GM21360 (cell line): ENCODE measurements around the gene MYO3B.
"Not testable (repeated sequence)": the region's sequence is repeated elsewhere in the genome, so short reads cannot be mapped to it uniquely, and the experiment has no call there.

Experiments
- ATAC-seq: cut with Tn5 transposase; IDR thresholded peaks from one replicate; pipeline ENCODE4 v1.9.1; 2021; ENCODE audit warnings: mild to moderate bottlenecking, moderate library complexity; ENCODE audit not compliant: unreplicated experiment

MYO3B gene

DNA sequence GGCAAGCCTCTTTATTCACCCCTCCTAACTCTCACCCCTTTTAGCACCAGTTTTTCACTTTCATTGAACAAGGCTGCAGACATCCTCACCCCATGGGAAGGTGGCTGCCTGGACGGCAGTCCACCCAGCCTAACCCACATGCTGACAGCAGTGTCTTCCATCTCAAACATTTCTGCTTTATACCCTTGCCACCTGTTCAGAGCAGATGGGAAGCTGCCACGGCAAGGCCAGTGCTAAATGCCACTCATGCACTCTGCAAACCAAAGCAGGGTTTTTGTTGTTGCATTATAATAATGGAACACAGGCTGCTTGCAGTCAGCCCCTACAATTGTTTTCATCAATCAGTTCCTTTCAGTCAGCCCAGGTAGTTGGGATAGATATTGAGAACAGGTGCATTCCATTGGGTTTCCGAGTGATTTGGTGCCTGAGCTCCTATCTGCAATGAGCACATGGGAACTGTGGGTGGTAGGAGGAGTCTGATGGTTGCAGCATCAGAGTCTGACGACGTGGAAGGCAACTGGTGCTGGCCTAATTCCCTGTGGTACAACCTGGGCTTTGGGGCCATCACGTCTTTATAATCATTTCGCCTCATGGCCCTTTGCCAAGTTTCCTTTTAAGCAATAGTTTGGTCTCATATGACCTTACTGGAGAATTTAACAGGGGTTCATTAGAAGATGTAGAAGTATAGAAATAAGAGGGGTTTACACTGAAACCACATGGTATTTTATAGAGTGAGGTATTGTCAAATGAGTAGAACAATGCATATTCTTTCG is 284.7 kb downstream of the MYO3B start:
- no peak for ATAC-seq

DNA sequence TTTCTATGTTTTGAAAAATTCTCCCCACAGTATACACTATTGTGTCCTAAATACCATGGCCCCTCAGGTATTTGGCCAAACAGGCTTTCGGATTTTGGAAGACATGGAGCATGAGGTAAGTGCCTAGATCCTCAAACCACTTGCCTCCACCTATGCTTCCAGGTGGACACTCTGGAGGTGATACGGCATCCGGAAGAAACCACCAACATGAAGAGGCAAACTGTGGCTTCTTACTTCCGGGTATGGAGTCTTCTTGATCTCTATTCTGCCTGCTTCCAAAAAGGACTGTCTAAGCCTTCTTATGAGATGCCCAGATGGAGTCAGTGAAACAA is 285.2 kb downstream of the MYO3B start:
- ATAC-seq, result no peak

- ATAC-seq, result no peak
Observed at GRCh38 chr2:170464268-170464667, 286.3 kb downstream of the MYO3B start.

DNA sequence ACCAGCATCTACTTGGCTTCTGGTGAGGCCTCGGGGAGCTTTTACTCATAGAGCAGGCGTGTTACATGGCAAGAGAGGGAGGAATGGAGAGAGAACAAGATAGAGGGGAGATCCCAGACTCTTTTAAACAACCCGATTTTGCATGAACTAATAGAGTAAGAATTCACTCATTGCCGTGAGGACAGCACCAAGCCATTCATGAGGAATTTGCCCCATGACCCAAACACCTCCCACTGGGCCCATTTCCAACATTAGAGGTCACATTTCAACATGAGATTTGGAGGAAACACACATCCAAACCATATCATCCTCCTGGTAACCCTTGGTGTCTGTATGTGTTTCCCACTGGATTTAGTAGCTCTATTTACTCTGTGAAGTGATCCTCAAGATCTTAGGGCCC is 287.3 kb downstream of the MYO3B start:
- ATAC-seq, result no peak

GRCh38 chr2:170466632-170467031 is 288.7 kb downstream of the MYO3B start:
- no peak for ATAC-seq

DNA sequence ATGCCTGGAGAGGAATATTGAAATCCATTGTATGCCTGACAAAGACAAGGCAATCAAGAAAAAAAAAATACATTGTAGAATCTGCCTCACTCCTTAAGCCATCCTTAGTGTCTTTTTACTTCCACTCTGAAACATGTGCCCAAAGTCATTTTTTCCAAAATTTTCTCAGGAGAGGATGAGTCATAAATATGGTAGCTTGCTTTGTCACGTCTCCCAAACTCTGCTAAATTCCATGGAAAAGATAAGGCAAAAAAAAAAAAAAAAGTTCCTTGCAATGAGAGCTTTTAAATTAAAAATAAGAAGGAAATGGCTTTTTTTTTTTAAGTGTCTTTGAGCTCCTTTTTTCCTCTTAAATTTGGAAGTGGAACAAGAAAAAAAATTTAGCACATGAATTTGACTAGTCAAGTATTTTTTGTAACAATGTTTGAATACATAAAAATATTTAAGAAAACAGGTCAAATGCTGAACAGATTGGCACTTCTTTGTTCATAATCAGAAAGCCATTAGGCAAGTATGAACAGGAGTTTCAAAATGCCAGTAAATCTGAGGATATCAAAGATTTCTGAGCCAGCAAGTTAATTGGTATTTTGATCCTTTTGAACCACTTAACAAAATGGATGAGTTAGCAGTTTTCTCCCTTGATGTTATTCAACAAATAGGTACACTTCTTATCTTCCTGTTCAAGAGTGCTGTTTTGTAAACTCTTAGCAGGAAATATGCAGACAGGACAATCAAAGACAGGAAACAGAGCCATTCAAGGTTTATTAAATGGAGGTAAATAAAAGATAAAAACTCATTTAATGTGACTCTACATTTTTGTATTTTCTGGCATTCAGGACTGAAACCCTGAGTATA is 289.8 kb downstream of the MYO3B start:
- no peak for ATAC-seq

GRCh38 chr2:170468557-170468956 is 290.6 kb downstream of the MYO3B start:
- ATAC-seq, result no peak

GRCh38 chr2:170472498-170472897 is 294.6 kb downstream of the MYO3B start:
- not testable (repeated sequence) for ATAC-seq

- no peak for ATAC-seq
Observed at GRCh38 chr2:170475878-170476277, 297.9 kb downstream of the MYO3B start.

GRCh38 chr2:170477630-170478029 is 299.7 kb downstream of the MYO3B start:
- ATAC-seq, result no peak

DNA sequence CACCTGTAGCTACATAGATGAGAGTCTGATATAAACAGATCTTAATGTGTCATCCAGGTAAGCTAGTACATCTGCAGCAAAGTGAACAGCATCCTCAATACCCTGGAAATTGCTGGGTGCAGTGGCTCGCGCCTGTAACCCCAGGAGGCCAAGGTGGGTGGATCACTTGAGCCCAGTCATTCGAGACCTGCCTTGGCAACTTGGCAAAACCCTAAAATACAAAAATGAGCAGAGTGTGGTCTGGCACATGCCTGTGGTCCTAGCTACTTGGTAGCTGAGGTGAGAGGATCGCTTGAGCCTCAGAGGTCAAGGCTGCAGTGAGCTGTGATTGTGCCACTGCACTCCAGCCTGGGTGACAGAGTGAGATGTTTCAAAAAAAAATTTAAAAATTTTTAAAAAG is 303.3 kb downstream of the MYO3B start:
- ATAC-seq, result no peak

DNA sequence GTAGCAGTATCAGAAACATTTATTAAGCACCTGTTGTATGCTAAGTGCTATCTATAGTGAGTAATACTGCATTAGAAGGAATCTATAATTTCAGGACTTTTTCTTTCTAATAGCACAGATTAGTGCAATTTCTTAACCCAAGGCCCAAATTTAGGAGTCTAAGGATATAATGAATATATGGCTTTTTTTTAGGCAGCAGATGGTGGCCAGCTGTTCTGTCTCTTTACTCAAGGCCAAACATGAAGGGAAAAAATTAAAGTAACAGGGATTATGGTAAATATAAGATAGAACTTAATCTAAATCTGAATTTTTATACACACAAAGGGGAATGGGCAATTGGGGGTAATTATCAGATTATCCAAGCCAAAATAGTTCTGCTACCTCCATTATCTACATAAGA is 306.6 kb downstream of the MYO3B start:
- no peak for ATAC-seq

- no peak for ATAC-seq
Observed at GRCh38 chr2:170485254-170486026, 307.5 kb downstream of the MYO3B start.

- no peak for ATAC-seq
Observed at GRCh38 chr2:170486730-170487129, 308.8 kb downstream of the MYO3B start.

DNA sequence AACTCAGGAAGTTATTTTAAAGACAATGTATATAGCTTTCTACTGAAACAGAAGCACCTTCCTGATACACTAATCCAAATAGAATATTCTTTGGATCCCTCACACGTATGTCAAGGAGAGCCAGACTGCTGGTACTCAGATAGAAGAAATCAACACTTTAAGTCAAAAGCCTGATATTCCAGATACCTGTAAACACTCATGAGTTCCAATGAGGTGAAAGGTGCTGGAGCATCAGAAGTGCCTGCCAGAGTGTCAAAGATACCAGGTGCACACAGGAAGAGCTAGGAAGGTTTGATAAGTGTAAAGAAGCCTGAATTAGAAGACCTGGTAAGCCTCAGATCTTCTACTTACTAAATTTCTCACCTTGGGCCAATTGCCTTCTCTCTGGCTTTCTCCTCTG is 310.9 kb downstream of the MYO3B start:
- no peak for ATAC-seq

DNA sequence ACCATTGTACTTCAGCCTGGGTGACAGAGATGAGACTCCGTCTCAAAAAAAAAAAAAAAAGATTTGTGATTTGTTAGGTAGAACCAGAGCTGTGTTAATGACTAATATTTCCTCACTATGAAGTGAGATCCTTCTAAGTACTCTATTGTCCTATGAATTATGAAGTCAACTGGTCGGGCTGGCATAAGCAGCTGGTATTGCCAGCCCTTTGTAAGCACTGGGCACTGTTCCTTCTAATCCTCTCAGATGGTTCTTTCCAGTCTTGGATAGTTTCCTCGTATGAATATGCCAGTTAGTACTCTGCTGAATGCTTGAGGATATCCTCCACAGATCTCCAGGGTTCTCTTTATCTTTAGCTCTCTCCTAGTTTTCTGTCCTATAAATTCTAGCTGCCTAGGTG is 314.1 kb downstream of the MYO3B start:
- no peak for ATAC-seq

DNA sequence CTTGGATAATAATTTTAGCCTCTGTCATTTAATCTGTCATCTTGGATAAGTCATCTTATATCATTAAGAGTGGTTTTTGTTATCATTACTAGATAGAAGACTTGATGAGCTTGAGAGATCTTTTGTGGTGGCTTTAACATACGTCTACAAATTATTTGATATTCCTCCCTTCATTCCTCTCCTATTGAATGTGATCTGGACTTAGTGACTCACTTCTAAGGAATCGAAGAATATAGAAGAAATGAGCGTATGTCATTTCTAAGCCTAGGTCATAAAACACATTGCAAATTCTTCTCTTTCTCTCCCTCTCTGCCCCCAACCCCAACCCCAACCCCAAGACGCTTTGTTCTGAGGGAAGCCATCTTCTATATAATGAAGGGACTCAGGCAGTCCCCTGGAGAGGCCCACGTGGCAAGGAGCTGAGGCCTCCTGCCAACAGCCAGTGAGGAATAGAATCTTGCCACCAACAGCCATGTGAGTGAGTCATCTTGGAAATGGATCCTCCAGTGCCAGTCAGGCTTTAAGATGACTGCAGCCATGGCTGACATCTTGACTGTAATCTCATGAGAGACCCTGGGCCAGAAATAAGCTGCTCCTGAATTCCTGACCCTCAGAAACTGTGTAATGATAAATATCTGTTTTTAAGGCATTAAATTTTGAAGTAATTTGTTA is 315.6 kb downstream of the MYO3B start:
- ATAC-seq, result no peak

- no peak for ATAC-seq
Observed at GRCh38 chr2:170495896-170496295, 317.9 kb downstream of the MYO3B start.

DNA sequence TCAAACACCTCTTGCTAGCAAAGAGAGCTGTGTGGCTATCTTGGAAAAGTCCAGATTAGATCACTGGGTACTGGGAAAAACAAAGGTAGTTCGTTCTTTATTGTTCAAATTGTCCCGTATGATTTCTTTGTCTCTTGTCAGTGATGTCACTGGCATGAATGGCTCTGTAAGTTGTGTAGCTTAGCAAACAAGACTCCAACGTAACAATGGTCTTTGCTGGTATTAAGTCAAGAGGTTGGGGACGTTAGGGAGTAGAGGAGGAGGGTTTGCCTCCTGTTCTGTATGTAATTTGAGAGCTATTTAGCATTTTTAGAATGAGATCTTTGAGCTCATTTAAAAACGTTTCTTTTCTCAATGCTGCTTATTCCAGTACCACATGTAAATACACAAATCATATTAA is 320.7 kb downstream of the MYO3B start:
- ATAC-seq, result no peak

DNA sequence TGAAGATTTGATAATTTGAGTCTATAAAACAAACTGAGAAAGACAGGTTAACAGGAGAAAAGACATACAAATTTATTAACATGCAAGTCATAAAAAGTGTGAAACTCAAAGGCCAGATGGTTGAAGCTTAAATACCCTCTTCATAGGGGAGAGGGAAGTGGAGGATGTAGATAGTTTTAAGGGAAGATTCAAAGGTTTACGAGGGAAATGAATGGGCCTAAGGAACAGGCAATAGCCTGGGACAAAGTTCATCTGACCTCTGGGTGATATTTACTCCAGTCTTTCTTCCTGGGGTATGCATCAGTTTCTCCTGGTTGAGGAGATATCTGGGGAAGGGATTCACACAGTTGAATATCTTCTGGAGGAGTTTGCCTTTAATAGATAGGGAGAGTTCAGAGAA is 322.2 kb downstream of the MYO3B start:
- no peak for ATAC-seq

DNA sequence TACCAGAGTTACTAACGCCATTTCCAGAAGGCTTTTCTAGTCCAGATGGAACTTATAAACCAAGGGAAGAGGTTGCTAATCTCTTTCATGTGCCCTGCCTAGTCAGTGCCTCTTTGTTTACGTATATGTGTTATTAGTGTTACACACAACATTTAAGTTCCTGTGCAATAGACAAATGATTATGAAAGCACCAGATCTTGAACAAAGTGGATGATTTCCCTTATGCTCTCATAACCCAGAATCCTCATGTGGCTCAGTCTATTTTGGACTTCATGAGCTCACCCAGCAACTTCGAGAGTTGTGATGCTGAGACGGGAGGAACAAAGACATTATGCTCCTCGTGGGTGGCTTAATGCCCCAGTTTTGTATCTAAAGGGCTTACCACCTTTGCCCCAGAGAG is 322.8 kb downstream of the MYO3B start:
- no peak for ATAC-seq
